Lung (tissue), 12 donors: Measurements from ENCODE around the gene CHD9. TPM values are rescaled to one million over a fixed set of nuclear protein-coding genes. Genes with fewer than 3 reads are reported as not detected.
A peak's percentile ranks its signal among the peaks of the same experiment; 100 is the strongest.

Source experiments
- ATAC-seq: fragments of 200-7000 bp; cut with Tn5 transposase; one replicate; pipeline ENCODE4 v1.9.1; 2020; ENCODE audit warnings: moderate number of reproducible peaks; ENCODE audit not compliant: insufficient read depth, low FRiP score
- DNase-seq, 3 donors: peaks; one replicate each; pipeline ENCODE4 v3.0.0-alpha.2; 2013 to 2017
- H3K27ac ChIP-seq, 2 donors: one replicate each; pipeline ENCODE4 v1.5.1; 2013; ENCODE audit warnings: mild to moderate bottlenecking in 2 of 2, moderate library complexity in 2 of 2, control low read depth in 1 of 2, inconsistent platforms in 1 of 2, low read depth in 1 of 2, low read length in 1 of 2
- H3K27me3 ChIP-seq, 3 donors: one replicate each; pipeline ENCODE4 v1.5.1; 2013; ENCODE audit warnings: low read length in 2 of 3; ENCODE audit not compliant: control insufficient read depth in 3 of 3, insufficient read depth in 3 of 3
- H3K36me3 ChIP-seq, 4 donors: one replicate each; pipeline ENCODE4 v1.5.1; 2013; ENCODE audit warnings: low read length in 4 of 4, mild to moderate bottlenecking in 1 of 4, moderate library complexity in 1 of 4; ENCODE audit not compliant: control insufficient read depth in 4 of 4, insufficient read depth in 4 of 4
- H3K4me1 ChIP-seq, 5 donors: one replicate each; pipeline ENCODE4 v1.5.1; 2013; ENCODE audit warnings: low read length in 5 of 5, mild to moderate bottlenecking in 2 of 5, moderate library complexity in 1 of 5; ENCODE audit not compliant: control insufficient read depth in 5 of 5, insufficient read depth in 5 of 5
- H3K4me3 ChIP-seq: one replicate; pipeline ENCODE4 v1.5.1; 2013; ENCODE audit warnings: mild to moderate bottlenecking, control low read depth, moderate library complexity
- H3K9ac ChIP-seq, 2 donors: one replicate each; pipeline ENCODE4 v1.5.1; 2013; ENCODE audit warnings: low read length in 2 of 2, control low read depth in 1 of 2; ENCODE audit not compliant: insufficient read depth in 1 of 2
- H3K9me3 ChIP-seq, 4 donors: one replicate each; pipeline ENCODE4 v1.5.1; 2013; ENCODE audit warnings: low read length in 3 of 4, mild to moderate bottlenecking in 1 of 4, moderate library complexity in 1 of 4; ENCODE audit not compliant: control insufficient read depth in 4 of 4, insufficient read depth in 3 of 4
- CTCF ChIP-seq: IDR thresholded peaks from 2 replicates; pipeline ENCODE4 v1.5.1; 2012; ENCODE audit warnings: mild to moderate bottlenecking; ENCODE audit errors: control extremely low read depth, extremely low read depth
- WGBS, 2 donors: extraction: QIAGEN DNeasy Blood & Tissue Kit; methylation state at CpG; one replicate each; pipeline ENCODE4 v1.1.7; 2013; 5-methylcytosine and 5-hydroxymethylcytosine counted together
- polyA plus RNA-seq, 2 donors: library from polyadenylated mRNA; stranded (reverse); fragments of 200-250 nt; gene quantifications; one replicate each; pipeline ENCODE4 v1.2.1, GENCODE V29; 2013
- total RNA-seq, 2 donors: library from RNA; depleted of rRNA in 1 of 2; stranded (reverse); fragments of >200 nt in 1 of 2; gene quantifications; one replicate each; pipeline ENCODE4 v1.2.1, GENCODE V29; 2014 to 2021
- donor health status: control.
- donor health status: control.
- donor health status: Bipolar disorder and iron deficiency.
- donor health status: healthy.
- donor health status: DM: yes; HTN: yes; CAD: no.

The CHD9 gene
- total and polyA plus RNA-seq, 4 donors, result 12.7 to 138 (median 39.4) TPM

GRCh38 chr16:53097190-53097589 is 42.4 kb downstream of the CHD9 start:
- H3K4me3 ChIP-seq, result no peak overlapping the region
- no peak for TF ChIP-seq CTCF
- WGBS, 2 donors, result 47 to 70% methylated on average over 4 of the region's 4 CpGs
- DNase-seq, result no peak
- H3K36me3 ChIP-seq, result peaks cover 0 to 2% (median 0%) of the 10 kb centered on the region in 4 donors
- H3K9me3 ChIP-seq, result no peaks in the 10 kb centered on the region
- H3K27ac ChIP-seq, result no peak overlapping the region
- H3K9ac ChIP-seq, result no peak overlapping the region
- peaks cover 6 to 41% (median 26%) of the 10 kb centered on the region in 5 donors for H3K4me1 ChIP-seq
- no peak for ATAC-seq
- no peaks in the 10 kb centered on the region for H3K27me3 ChIP-seq

GRCh38 chr16:53098526-53099317 is 43.9 kb downstream of the CHD9 start:
- Histone ChIP-seq H3K9ac (peak overlapping the region in 1 of 2 donors; percentile 33), H3K27me3 (no peaks in the 10 kb centered on the region), H3K4me3 (no peak overlapping the region), H3K9me3 (no peaks in the 10 kb centered on the region), H3K36me3 (peaks cover 0 to 2% (median 0%) of the 10 kb centered on the region in 4 donors), H3K27ac (peak overlapping the region; percentile 95 to 97), H3K4me1 (peaks cover 3 to 35% (median 19%) of the 10 kb centered on the region in 5 donors)
- WGBS, 2 donors, result 16% methylated on average over 16 of the region's 16 CpGs
- TF ChIP-seq CTCF, result no peak
- peak; percentile 75 for ATAC-seq
- peak; percentile 86 to 94 (median 92) for DNase-seq

- Histone ChIP-seq H3K36me3 (peaks cover 0 to 2% (median 0%) of the 10 kb centered on the region in 4 donors), H3K27ac (peak overlapping the region; percentile 95 to 97), H3K9me3 (no peaks in the 10 kb centered on the region), H3K4me1 (peaks cover 3 to 30% (median 13%) of the 10 kb centered on the region in 5 donors), H3K4me3 (no peak overlapping the region), H3K9ac (peak overlapping the region; percentile 6 to 86), H3K27me3 (no peaks in the 10 kb centered on the region)
- DNase-seq (peak; percentile 91 to 94 (median 93)), ATAC-seq (peak; percentile 85)
- no peak for TF ChIP-seq CTCF
- WGBS, 2 donors, result 1 to 2% methylated on average over 26 of the region's 26 CpGs
These were observed 44.7 kb downstream of the CHD9 start for GRCh38 chr16:53099318-53100130.
